Measurements from ENCODE around the gene IPO11. TPM values are rescaled to one million over a fixed set of nuclear protein-coding genes. Genes with fewer than 3 reads are reported as not detected.
A peak's percentile ranks its signal among the peaks of the same experiment; 100 is the strongest.

IPO11 gene
- 10 to 100 TPM; 20.4 to 44.6 (median 34.1) TPM for total RNA-seq

DNA sequence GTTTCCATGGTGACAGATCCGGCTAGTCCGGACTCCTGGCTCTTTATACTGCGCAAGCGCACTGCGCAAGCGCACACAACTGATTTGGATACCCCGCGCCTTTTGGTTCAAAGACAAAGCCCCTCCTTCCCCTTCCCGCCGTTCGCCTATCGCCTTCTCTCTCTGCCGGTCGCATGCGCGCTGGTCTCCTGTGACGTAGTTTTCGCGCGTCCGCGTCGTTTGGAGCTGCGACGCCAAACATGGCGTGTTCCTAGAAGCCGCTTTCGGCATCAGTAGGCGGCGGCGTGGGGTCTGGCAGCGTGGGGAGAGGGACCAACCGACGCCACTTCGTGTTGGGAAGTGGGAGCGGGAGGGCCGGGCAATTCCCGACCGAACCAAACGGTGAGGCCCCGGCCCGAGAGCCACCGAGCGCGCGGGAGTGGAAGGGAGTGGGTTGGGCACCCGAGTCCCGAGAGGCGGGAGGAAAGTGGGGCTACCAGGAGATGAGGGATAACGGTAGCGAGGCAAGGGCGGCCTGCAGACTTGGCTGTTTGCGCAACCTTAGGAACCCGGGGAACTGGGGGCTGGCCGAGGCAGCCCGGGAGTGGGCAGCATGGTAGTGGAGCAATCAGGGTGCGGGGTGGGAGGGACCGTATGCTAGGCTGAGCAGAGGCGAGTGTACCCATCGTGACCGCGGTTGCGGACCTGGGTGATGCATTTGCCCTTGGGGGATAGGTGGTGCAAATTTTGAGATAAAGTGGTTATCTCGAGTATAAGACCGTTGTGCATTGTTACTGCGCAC is at the start of gene IPO11:
Gene IPO11 (plus strand): TSS at position 215 of the 781 bp plus-strand sequence. CDS start 24,517 bp downstream, outside the sequence.
- Histone ChIP-seq H3K9me3 (no peaks in the 10 kb centered on the region), H3K36me3 (no peaks in the 10 kb centered on the region), H3K27ac (peak within 1 kb of the TSS; percentile 38 to 88 (median 69)), H3K4me3 (peak within 1 kb of the TSS; percentile 89 to 100 (median 94)), H3K4me1 (peaks cover 0 to 24% (median 7%) of the 10 kb centered on the region in 4 donors), H3K27me3 (no peaks in the 10 kb centered on the region)
- 0% methylated on average over 57 to 61 of the region's 66 CpGs for WGBS, 2 donors
- peak; percentile 14 to 66 for TF ChIP-seq POLR2A (IDR thresholded peaks at IDR 0.05)
- TF ChIP-seq, protein P1, sequence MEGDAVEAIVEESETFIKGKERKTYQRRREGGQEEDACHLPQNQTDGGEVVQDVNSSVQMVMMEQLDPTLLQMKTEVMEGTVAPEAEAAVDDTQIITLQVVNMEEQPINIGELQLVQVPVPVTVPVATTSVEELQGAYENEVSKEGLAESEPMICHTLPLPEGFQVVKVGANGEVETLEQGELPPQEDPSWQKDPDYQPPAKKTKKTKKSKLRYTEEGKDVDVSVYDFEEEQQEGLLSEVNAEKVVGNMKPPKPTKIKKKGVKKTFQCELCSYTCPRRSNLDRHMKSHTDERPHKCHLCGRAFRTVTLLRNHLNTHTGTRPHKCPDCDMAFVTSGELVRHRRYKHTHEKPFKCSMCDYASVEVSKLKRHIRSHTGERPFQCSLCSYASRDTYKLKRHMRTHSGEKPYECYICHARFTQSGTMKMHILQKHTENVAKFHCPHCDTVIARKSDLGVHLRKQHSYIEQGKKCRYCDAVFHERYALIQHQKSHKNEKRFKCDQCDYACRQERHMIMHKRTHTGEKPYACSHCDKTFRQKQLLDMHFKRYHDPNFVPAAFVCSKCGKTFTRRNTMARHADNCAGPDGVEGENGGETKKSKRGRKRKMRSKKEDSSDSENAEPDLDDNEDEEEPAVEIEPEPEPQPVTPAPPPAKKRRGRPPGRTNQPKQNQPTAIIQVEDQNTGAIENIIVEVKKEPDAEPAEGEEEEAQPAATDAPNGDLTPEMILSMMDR (IDR thresholded peaks at IDR 0.05), result peak in 1 of 5 experiments; percentile 43
- peak; percentile 96 to 99 for TF ChIP-seq EP300 (IDR thresholded peaks at IDR 0.05)
- DNase-seq (ENCODE audit: low spot score in 2 of 2), result peak; percentile 95 to 98

DNA sequence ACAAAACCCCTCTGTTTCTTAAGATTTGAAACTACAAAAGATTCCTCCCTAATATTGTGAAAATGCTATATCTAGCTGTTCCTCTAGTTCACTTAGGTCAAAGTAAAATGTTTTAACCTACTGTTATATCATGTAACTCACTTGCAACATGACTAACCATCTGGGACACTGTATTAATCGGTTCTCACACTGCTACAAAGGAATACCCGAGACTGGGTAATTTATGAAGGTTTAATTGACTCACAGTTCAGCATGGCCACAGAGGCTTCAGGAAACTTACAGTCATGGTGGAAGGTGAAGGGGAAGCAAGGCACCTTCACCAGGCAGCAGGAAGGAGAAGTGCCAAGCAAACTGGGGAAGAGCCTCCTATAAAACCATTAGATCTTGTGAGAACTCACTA is 43.5 kb upstream of the IPO11 start:
- TF ChIP-seq POLR2A (IDR thresholded peaks at IDR 0.05) (no peak), EP300 (IDR thresholded peaks at IDR 0.05) (no peak)
- TF ChIP-seq, protein P1 (IDR thresholded peaks at IDR 0.05), result no peak
- DNase-seq (ENCODE audit: low spot score in 2 of 2), result no peak
- no peak overlapping the region for H3K27ac ChIP-seq
- H3K4me3 ChIP-seq, result no peak overlapping the region
- WGBS, 2 donors, result 91 to 95% methylated on average over 2 of the region's 2 CpGs
- H3K9me3 ChIP-seq, result no peaks in the 10 kb centered on the region
- no peaks in the 10 kb centered on the region for H3K27me3 ChIP-seq
- peaks cover 2 to 61% (median 18%) of the 10 kb centered on the region in 3 donors for H3K36me3 ChIP-seq
- no peaks in the 10 kb centered on the region for H3K4me1 ChIP-seq

DNA sequence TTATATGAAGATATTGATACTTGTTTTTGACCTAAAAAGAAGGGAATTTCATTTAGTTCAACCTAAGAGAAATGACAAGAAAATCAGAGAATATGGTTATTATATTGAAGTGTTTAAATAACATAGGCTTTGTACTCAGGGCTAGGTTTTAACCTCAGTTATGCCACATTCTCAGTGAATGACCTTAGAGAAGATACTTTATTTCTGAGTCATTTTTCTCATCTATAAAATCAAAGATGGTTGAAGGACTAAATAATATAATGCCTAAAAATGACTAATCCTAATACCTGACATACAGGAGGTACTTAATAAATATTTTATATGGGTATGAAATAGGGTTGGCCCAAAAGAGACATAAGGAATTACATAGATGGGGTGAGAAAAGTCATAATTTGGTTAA is 41.2 kb upstream of the IPO11 start:
- Histone ChIP-seq H3K27ac (no peak overlapping the region), H3K36me3 (peaks cover 2 to 61% (median 6%) of the 10 kb centered on the region in 3 donors)

DNA sequence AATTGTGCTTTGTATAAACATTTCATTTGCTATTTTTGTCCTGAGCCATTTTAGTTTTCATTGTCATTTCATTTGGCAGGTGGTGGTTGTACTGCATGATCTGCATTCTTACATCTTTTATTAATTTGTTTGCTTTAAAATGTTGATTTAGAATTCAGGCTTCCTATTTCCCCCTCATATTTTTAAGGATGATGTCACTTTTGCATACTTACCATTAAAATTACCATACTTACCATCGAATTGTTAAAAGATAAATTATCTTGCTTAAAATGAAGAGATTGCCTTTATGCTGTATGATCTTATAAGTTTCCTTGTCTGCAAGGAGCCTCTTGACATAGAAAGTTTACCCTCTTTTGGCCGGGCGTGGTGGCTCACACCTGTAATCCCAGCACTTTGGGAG is 40.0 kb upstream of the IPO11 start:
- no peak overlapping the region for H3K4me3 ChIP-seq
- H3K9me3 ChIP-seq, result no peaks in the 10 kb centered on the region
- H3K27me3 ChIP-seq, result no peaks in the 10 kb centered on the region
- no peaks in the 10 kb centered on the region for H3K4me1 ChIP-seq
- 93 to 96% methylated on average over 3 of the region's 3 CpGs for WGBS, 2 donors
- DNase-seq (ENCODE audit: low spot score in 2 of 2), result no peak
- no peak for TF ChIP-seq POLR2A (IDR thresholded peaks at IDR 0.05)
- no peak for TF ChIP-seq EP300 (IDR thresholded peaks at IDR 0.05)
- TF ChIP-seq, protein P1 (IDR thresholded peaks at IDR 0.05), result no peak
- H3K36me3 ChIP-seq, result peaks cover 2 to 65% (median 6%) of the 10 kb centered on the region in 3 donors
- no peak overlapping the region for H3K27ac ChIP-seq

More for the DNA sequence above, 41.2 kb upstream of the IPO11 start:
- H3K9me3 ChIP-seq, result no peaks in the 10 kb centered on the region
- H3K4me3 ChIP-seq, result no peak overlapping the region
- H3K4me1 ChIP-seq, result no peaks in the 10 kb centered on the region
- DNase-seq (ENCODE audit: low spot score in 2 of 2), result no peak
- TF ChIP-seq EP300 (IDR thresholded peaks at IDR 0.05) (no peak), POLR2A (IDR thresholded peaks at IDR 0.05) (no peak)
- TF ChIP-seq, protein P1 (IDR thresholded peaks at IDR 0.05), result no peak
- H3K27me3 ChIP-seq, result no peaks in the 10 kb centered on the region

DNA sequence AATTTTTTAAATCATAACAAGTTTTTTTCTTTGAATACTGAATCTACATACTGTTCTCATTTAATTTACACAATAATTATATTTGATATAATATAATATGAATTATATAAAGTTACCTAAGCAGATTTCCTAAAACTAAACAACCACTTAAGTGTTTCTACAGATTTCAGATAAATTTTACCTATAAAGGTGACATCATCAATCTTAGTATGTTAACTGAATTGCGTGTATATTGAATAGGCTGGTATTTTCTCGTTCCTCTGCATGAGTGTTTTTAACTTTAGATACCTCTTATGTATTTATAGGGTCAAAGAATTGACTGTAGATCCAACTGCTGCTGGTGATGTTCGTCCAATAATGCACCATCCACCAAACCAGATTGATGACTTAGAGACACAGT is 39.2 kb upstream of the IPO11 start:
- TF ChIP-seq, protein P1 (IDR thresholded peaks at IDR 0.05), result no peak
- TF ChIP-seq EP300 (IDR thresholded peaks at IDR 0.05), result no peak
- TF ChIP-seq POLR2A (IDR thresholded peaks at IDR 0.05), result no peak
- DNase-seq (ENCODE audit: low spot score in 2 of 2), result no peak
- H3K27ac ChIP-seq, result no peak overlapping the region
- H3K9me3 ChIP-seq, result no peaks in the 10 kb centered on the region
- no peaks in the 10 kb centered on the region for H3K27me3 ChIP-seq
- no peak overlapping the region for H3K4me3 ChIP-seq
- H3K4me1 ChIP-seq, result no peaks in the 10 kb centered on the region
- 96 to 98% methylated on average over 3 of the region's 3 CpGs for WGBS, 2 donors
- peaks cover 2 to 71% (median 12%) of the 10 kb centered on the region in 3 donors for H3K36me3 ChIP-seq
